NCI-H146 (cell line): ENCODE results near the gene ATP6V0D1.

ENCODE experiments used
- DNase-seq: peaks from one replicate; lab custom pipeline; 2025; lab: John Stamatoyannopoulos, UW

Gene ATP6V0D1

GRCh38 chr16:67445441-67445912 lies 35.5 kb downstream of the ATP6V0D1 start:
- DNase-seq = no peak

- no peak for DNase-seq
Measured at GRCh38 chr16:67445126-67445426, 35.9 kb downstream of the ATP6V0D1 start.

DNA sequence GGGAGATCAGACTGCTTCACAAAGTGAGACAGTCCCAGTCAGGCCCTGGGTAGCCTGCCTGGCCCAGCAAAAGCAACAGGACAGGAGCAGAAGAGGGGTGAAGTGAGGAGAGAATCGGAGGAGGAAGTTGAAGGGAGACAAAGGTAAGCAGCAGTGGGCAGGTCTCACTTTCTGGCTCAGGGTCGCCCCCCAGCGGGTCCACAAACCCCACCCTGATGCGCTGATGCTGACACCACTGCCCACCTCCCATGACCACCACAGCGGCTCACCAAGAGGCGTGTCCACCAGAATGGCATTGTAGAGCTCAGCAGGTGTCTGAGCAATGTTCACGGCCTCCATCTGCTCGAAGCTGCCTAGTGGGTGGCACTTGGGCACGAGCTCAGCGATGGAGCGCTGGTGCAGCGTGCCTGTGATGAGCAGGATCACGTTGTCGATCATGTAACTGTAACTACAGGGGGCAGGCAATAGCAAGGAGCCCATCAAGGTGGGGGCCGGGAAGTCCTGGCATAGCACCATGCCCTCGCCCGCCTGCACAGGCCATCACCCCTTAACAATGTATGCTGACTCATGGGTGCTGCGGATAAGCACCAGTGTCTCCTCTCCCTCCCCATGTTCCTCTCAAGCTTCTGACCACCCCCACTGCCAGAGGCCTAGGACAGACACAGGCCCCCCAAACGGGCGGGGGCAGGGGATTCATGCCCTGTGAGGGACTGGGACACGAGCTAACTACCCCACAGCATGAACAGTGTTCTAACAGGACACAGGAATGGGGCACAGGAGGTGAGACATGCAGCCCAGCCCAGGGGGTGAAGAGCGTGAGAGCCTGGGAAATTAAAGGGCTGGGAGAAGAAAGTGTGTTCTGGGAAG lies 36.5 kb downstream of the ATP6V0D1 start:
- DNase-seq = no peak

DNA sequence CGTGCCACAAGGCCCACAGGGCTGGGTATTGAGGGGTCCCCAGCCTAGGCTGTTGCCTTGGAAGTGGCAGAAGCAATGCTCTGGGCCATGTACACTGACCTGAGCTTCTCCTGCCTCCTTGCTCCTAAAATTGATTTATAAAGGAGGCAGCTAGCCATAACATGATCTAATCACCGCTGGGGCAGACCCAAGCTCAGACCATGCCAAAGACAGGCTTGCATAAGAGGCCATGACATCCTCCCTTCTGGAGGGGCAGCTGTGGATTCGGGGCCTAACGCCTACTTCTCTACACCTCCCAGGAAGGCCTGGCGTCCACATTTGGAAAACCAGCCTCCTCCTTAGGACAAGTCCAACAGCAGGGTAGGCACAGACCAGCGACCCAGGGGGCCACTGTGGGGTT lies 37.7 kb downstream of the ATP6V0D1 start:
- DNase-seq = no peak

GRCh38 chr16:67442581-67443255 lies 38.2 kb downstream of the ATP6V0D1 start:
- DNase-seq = no peak

DNA sequence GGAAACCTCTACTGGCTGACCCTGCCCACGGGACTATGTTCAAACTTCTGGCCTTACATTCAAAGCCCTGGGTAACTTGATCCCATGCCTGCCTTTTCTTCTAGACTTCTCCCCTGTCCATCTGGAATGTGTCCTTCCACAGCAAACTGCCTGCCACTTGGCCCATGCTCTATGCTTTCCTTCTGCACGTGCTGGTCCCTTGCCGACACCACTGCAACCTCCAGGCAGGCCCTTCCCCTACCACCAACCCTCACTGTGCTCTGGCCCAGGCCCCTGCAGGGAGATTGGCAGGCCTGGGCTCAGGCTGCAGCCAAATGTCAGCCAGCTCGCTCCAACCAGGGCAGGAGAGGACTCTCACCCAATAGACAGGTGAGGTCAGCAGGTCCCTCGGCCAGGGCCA lies 39.0 kb downstream of the ATP6V0D1 start:
- no peak for DNase-seq

DNA sequence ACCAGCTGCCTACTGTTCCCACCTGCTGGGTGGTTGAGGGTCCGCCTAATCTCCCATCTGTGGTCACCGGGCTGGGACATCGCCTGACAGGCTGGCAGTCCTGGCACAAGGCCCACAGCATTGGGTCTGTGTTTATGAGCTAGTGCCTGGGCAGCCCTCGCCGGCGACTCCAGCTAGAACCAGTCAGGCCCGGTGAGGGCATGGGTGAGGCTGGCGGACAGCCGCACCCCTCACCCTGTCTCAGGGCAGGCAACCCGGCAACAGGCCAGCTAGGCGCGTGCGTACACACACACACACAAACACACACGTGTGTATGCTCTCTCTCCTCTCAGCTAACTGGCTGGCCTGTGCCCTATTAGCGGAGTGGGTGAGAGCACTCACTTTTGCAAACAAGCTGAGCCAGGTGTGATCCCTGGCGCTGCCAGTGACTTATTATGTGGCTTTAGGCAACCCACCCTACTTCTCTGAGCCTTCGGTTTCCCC lies 39.6 kb downstream of the ATP6V0D1 start:
- DNase-seq = no peak

- DNase-seq = no peak
Measured at GRCh38 chr16:67438824-67439393, 42.0 kb downstream of the ATP6V0D1 start.

DNA sequence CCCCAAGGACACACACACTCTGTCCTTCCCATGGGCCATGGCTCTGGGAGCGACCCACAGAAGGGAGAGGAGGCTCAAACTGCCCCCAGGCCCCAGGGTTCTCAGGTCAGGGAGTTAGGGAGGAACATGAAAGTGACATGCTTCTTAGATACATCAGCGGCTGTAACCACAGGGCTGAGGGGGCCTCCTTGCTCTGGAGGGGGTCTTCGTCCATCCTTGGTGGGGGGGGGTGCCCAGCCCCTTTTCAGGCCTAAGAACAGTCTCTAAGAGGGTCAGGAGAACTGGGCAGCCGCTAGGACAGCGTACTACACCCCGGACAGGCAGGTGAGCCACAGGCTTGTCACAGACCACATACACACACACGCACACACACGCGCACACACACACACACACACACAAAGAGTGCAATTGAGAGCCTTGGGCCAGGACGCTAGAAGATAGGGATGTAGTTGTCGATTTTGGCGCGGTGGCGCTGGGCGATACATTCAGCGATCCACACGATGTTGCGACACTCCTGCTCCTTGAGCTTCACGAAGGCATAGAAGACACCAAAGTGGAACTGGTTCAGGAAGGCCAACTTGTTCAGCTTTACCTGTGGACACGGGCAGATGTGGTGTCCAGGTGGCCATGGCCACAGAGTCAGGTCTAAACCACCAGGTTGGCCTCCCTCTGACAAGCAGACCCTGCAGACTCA lies 42.7 kb downstream of the ATP6V0D1 start:
- DNase-seq = no peak

- no peak for DNase-seq
Measured at GRCh38 chr16:67437513-67437912, 43.4 kb downstream of the ATP6V0D1 start.

DNA sequence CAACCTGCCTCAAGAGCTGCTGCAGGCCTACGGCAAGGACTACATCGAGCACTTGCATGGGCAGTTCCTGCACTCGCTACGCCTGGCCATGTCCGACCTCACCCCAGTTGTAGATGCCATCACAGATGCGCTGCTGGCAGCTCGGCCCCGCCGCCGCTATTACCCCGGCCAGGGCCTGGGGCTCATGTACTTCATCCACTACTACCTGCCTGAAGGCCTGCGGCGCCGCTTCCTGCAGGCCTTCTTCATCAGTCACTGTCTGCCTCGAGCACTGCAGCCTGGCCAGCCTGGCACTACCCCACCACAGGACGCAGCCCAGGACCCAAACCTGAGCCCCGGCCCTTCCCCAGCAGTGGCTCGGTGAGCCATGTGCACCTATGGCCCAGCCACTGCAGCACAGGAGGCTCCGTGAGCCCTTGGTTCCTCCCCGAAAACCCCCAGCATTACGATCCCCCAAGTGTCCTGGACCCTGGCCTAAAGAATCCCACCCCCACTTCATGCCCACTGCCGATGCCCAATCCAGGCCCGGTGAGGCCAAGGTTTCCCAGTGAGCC lies 44.2 kb downstream of the ATP6V0D1 start:
- no peak for DNase-seq

DNA sequence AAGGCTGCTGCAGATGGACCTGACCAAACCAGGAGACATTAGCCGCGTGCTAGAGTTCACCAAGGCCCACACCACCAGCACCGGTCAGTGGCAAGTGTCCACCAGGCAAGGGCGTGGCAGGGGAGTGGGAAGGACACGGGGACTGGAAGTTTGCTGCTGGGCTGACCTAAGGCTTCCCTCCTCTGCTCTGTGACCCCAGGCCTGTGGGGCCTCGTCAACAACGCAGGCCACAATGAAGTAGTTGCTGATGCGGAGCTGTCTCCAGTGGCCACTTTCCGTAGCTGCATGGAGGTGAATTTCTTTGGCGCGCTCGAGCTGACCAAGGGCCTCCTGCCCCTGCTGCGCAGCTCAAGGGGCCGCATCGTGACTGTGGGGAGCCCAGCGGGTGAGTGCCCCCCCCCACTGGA lies 45.2 kb downstream of the ATP6V0D1 start:
- no peak for DNase-seq

GRCh38 chr16:67433131-67433719 lies 47.7 kb downstream of the ATP6V0D1 start:
- DNase-seq = no peak

GRCh38 chr16:67432506-67432890 lies 48.5 kb downstream of the ATP6V0D1 start:
- DNase-seq = no peak

DNA sequence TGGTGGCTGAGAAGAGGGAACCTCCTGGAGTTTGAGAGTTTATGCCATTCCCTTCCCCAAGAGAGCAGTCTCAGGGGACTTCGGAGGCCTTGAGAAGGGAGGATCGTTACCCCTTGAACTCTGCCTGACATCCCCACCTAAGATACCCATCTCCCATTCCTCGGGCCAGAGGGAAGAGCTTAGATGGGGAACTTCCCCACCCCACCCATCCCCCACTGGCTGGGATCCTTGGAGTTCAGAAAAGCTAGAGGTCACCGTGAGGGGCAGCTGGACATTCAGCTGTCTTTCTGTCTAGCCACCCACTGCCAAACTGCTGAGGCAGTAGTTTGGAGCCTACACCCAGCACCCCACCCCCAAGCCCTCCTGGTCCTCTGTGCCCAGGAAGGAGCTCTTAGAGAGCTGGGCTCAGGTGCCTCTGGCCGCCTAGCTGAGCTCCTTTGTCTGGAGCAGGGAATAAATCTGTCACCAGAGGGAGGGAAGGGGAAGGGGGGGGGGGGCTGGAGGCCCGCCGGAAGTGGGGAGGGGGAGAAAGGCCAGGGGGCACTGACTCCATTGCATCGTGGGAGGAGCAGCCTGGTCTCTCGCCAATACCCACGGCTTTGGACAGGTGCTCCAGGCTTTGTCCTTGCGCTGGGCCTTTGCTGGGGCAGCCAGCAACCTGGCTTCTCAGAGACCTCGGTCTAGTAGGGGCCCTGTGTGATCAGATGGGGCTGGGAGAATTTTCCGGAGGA lies 49.0 kb downstream of the ATP6V0D1 start:
- DNase-seq = peak; percentile 69

DNA sequence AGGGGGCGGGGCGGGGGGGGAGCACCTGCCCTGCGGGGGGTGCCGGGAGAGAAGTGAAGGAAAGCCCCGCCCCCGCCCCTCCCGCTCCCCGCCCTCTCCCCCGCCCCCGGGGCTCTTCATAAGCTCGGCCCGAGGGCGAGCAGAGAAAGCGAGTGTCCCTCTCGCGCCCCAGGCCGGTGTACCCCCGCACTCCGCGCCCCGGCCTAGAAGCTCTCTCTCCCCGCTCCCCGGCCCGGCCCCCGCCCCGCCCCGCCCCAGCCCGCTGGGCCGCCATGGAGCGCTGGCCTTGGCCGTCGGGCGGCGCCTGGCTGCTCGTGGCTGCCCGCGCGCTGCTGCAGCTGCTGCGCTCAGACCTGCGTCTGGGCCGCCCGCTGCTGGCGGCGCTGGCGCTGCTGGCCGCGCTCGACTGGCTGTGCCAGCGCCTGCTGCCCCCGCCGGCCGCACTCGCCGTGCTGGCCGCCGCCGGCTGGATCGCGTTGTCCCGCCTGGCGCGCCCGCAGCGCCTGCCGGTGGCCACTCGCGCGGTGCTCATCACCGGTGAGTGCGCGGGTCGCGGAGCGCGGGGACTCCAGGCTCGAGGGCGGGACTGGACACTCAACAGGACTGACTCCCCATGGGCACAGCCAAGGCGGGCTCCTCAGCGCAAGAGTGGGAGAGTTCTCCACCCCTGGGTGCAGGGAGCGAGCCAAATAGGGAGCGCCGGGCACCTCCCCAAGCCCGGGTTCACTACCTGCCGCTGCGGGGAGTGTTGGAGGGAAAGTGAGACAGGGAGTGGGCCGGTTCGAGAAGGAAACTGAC lies 49.8 kb downstream of the ATP6V0D1 start, which contains the start of gene HSD11B2:
Gene HSD11B2 (plus strand): TSS at position 145 of the 798 bp plus-strand sequence. CDS start 128 bp downstream, at position 273.
- peak; percentile 81 for DNase-seq

GRCh38 chr16:67430504-67430976 lies 50.4 kb downstream of the ATP6V0D1 start:
- DNase-seq = peak; percentile 35

DNA sequence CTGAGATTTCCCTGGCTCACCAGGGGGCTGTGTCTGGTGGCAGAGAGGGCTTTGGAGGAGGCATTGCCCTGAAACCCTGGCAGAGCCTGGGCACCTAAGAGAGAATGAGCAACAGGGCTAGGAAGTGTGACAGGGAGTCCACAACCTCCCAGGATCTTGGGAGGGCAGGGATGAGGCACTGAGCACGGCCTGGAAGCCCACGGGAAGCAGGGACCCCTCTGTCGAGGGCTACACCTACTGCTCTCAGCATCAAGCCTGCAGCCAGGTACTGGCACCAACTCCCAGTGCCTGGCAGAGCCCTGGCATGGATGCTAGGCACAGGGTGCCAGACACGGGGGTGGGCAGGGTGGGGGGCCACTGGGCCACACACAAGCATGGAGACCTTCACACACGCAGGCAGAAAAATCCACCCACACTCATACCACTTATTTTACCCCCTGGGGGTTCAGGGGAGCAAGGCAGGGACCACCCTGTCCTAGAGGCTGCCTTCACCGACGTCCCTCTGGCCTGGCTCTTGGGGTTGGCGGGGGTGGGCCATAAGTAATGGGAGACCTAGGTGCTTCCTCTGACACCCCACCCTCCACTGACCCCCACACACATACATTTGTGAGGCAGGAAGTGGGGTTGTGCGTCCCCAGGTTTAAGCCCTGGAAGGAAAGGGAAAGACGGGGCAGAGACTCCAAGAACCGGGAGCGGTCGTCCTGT lies 51.0 kb downstream of the ATP6V0D1 start:
- DNase-seq = no peak
